Measurements from ENCODE around the gene RPL28.

GRCh38 chr19:55366790-55367189 lies 18.9 kb upstream of the RPL28 start:
- no peak for TF ChIP-seq EZH2 (optimal IDR thresholded peaks at IDR 0.05; ENCODE audit: low read depth, low read length)
- no peak for TF ChIP-seq CTCF (IDR thresholded peaks at IDR 0.05; ENCODE audit: low read length)
- TF ChIP-seq EZH2phosphoT487 (IDR thresholded peaks at IDR 0.05; ENCODE audit: low read length): no peak
